ENCODE results near the gene RUVBL2.
A peak's percentile ranks its signal among the peaks of the same experiment; 100 is the strongest.

DNA sequence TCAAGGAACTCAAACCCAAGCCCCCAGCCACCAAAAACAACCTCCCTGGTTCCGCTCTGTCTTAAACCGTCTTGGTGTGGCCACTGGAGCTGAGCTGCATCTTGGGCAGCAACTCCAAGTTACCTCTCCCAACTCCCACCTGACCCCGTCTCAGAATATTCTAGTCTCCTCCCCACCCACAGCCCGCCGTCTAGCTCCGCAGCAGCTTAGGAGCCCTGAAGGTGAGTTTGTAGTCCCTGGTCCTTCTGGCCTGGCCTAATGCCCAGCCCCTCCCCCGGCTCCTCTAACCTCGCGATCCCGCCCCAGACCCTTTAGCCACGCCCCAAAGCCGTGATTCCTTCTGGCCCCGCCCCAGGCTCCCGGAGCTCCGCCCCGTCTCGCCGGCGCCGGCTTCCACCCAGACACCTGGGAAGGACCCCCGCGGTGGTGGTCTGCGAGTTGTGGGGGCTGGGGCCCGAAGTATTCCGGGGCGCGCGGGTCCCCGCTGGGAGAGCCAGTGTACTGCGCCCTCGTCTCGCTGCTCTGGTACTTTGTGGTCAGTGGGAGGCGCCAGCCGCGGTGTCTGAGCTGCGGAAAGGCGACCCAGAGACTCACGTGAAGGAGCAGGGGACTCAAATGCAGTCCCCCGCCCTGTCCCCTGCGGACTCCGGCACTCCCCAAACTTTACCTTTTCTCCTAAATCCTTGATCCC lies 25.7 kb downstream of the RUVBL2 start:
- TF ChIP-seq, protein P1, sequence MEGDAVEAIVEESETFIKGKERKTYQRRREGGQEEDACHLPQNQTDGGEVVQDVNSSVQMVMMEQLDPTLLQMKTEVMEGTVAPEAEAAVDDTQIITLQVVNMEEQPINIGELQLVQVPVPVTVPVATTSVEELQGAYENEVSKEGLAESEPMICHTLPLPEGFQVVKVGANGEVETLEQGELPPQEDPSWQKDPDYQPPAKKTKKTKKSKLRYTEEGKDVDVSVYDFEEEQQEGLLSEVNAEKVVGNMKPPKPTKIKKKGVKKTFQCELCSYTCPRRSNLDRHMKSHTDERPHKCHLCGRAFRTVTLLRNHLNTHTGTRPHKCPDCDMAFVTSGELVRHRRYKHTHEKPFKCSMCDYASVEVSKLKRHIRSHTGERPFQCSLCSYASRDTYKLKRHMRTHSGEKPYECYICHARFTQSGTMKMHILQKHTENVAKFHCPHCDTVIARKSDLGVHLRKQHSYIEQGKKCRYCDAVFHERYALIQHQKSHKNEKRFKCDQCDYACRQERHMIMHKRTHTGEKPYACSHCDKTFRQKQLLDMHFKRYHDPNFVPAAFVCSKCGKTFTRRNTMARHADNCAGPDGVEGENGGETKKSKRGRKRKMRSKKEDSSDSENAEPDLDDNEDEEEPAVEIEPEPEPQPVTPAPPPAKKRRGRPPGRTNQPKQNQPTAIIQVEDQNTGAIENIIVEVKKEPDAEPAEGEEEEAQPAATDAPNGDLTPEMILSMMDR (IDR thresholded peaks at IDR 0.05), result peak; percentile 45
- TF ChIP-seq ZFX (IDR thresholded peaks at IDR 0.05; ENCODE audit: borderline replicate concordance), result no peak
